Stimulated activated CD8-positive, alpha-beta memory T cell treated with anti-CD3 and anti-CD28 coated beads, Interleukin-15, amount 100 ng/mL, for 24 hours (primary cell): ENCODE results near the gene ANKRD9.
A peak's percentile ranks its signal among the peaks of the same experiment; 100 is the strongest.
"Not testable (repeated sequence)": the region's sequence is repeated elsewhere in the genome, so short reads cannot be mapped to it uniquely, and the experiment has no call there.

Experiments used
- DNase-seq: peaks from one replicate; pipeline ENCODE4 v3.0.0-alpha.2; 2020; ENCODE audit warnings: low read depth

The ANKRD9 gene, protein sequence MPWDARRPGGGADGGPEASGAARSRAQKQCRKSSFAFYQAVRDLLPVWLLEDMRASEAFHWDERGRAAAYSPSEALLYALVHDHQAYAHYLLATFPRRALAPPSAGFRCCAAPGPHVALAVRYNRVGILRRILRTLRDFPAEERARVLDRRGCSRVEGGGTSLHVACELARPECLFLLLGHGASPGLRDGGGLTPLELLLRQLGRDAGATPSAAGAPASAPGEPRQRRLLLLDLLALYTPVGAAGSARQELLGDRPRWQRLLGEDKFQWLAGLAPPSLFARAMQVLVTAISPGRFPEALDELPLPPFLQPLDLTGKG

DNA sequence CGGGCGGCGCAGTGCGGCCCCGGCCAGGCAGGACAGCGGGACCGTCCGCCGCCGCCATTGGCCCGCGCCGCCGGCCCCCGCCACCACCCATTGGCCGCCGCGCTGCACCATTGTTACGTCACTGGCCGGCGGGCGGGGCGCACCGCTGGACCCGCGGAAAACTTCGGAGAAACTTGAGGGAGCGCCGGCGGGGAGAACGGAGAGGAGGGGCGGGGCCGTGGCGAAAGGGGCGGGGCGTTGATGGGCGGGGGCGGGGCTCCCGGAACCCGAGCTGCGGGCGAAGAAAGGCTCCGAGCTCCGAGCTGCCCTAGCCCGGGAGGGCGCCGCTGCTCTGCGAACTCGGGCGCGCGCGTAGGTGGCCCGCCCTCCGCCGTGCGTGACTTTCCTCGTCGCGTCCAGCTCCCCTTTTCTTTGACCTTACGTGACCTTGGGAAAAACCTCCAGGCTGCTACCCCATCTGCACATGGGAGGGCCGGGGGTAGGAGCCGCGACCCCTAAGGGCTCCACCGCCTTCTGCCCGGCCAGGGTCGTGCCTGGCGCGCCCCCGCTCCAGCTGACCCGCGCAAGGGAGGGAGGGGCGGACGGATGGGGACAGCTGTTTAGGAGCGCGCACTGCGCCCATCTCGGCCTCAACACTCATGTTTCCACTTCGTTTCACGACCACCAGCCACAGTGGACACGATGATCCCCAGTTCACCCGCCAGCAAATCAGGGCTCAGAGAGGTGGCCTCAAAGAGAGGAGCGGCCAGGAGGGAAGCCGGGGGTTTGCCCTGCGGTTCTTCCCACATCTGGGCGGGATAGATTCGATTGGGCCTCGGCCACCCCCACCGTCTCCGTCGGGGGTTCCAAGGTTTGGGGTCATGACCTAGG, at the start of gene ANKRD9:
Gene ANKRD9 (minus strand): TSS at position 31 of the 870 bp plus-strand sequence. CDS start 1,887 bp downstream, outside the sequence.
- peak; percentile 82 for DNase-seq

- DNase-seq = no peak
Measured at GRCh38 chr14:102558556-102558955, 49.0 kb upstream of the ANKRD9 start.

DNA sequence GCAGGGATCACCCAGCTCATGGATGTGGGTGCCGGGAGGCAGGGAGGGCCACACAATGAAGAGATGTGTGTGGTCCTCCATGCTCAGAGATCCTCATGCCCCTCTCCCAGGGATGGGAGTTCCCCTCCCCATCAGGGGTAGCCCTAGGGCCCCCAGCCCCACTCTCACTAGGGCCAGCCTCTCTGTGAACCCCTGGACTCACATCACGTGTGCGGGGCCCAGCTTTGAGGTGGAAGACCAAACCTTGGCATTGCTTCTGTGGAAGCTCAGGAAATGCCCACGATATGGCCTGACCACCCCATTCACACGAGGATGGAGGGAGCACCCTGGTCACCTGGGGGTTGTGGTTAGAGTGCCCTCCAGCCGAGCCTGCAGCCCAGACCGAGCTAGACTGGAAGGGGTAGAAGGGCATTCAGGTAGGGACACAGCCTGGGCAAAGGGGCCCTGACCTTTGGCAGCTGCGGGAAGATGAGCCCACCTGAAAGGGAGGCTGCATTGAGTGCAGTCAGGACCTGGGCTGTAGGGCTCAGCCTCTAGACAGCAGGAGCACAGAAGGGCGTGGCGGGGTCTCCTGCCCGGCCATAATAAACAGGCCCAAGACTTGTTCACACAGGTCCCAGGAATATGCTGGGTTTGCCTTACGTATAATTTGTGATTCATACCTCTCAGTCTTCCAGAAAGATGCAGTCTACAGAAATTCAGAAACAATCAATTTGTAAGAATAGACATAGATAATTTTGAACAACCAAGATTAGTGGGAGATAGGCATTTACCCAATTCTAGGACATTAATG, 48.1 kb upstream of the ANKRD9 start:
- DNase-seq = no peak

DNA sequence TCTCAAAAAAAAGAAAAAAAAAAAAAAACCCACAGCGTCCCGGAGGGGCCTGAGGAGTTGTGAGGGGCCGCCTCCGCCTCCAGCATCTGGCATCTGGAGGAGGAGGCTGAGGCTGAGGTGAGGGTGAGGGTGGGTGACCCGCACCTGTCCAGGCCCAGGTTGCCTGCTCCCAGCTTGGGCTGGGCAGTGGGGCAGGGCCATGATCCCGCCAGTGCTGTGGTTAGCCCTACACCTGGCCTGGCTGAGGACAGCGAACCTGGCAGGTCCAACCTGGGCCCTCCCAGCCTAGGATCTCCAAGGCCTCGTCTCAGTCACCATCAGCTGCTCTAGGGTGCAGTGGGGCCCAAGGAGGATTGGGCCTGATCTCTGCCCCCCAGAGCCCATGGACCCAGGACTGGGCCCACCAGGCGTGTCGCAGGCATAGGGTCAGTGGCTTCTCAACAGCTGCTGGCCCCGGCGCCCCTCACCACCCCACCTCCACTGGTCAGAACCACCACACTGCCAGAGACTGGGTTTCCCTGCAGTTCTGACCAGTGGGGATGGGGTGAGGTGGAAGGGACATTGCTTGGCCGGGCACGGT, 46.6 kb upstream of the ANKRD9 start:
- DNase-seq = no peak

DNA sequence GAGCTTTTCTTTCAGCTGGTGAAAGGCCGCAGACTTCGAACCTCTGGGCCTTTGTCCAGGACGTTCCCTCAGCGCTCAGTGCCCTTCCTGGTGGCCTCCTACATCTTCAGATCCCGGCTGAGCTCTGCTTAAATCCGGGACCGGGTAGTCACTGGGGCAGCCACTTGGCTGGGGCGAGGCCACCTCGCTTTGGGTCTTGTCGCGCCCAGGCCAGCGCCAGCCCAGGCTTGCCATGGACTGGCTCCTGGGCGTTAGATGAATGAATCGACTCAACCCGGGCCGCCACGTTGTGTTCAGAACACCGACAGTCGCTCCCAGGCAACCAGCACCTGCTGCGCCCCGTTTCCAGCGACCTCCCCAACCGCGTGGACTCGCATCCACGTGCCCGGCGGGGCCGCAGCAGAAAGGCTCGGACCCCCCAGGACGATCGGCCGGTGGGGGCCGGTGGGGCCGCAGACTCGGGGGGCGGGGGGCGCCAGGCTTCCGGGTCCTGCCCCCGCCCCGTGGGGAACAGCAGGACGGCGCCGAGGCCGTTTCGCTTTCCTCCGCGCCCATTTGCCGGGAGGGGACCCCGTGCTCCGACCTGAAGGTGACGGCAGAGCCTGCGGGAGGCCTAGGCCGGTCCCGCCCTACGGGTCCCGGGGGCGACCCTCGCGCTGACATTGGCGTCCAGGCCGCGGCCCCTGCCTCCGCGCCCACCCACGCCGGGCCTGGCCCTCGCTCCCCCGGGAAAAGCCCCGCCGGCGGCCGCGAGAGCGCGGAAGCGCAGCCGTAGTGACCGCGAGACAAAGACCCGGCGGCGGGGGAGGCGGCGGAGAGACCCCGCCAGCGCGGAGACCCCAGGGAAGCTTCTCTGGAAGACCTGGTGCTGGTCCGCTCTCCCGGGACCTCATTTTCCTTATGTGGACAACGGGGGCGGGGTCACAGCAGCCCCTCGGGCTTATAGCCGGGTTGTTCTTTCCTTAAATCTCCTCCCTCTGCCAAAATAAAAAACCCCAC, 45.5 kb upstream of the ANKRD9 start:
- DNase-seq = no peak

DNA sequence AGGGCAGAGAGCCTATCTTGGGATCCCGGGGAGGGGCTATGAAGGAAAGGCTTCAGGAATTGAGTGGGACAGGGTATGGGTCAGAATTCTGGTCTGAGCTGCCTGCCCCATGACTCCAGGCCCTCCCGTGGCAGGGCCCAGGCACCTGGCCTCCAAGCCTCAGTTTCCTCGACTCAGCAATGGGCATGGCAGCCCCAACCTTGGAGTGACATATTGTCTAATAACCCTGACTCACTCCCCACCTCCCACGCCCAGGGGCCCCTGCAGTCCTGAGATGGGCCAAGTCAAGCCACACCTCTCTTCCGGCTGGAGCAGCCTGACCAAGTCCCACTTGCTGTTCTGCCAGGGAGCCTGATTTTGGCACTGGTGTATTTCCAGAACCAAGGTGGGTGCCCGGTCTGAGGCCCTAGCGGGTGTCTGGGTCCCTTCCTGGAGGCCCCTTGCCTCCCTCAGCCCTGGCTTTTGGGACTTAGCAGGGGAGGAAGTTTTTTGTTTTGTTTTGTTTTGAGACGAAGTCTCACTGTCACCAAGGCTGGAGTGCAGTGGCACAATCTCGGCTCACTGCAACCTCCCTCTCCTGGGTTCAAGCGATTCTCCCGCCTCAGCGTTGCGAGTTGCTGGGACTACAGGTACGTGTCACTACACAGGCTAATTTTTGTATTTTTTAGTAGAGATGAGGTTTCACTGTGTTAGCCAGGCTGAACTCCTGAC, 42.6 kb upstream of the ANKRD9 start:
- no peak for DNase-seq

- DNase-seq = not testable (repeated sequence)
Measured at GRCh38 chr14:102550927-102551401, 41.4 kb upstream of the ANKRD9 start.

DNA sequence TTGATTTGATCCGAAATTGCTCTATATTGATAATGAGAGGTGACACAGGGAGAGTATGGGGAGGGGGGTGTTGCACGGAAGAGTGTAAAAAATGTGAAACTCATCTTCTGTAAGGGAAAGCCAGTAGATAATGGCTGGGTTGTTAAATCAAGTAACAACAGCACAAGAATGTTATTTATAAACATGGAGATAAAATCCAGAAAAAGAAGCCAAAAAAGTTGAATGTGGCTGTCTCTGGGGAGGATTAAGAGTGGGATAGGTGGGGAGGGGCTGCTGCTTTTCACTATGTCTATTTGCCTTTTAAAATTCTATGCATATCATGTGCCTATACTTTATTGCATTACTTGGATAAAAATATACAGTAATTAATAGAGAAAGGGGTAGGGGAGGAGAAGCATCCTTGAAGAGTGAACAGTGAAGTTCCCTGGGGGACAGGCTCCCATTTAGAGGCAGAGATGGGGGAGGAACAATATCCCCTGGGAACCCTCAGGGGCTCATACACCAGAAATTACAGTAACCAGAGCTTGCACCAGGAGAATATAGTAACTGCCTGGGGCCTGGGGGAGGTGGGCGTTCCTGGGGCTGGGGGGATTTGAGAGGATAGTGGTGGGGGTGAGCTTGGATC, 39.2 kb upstream of the ANKRD9 start:
- DNase-seq = no peak

DNA sequence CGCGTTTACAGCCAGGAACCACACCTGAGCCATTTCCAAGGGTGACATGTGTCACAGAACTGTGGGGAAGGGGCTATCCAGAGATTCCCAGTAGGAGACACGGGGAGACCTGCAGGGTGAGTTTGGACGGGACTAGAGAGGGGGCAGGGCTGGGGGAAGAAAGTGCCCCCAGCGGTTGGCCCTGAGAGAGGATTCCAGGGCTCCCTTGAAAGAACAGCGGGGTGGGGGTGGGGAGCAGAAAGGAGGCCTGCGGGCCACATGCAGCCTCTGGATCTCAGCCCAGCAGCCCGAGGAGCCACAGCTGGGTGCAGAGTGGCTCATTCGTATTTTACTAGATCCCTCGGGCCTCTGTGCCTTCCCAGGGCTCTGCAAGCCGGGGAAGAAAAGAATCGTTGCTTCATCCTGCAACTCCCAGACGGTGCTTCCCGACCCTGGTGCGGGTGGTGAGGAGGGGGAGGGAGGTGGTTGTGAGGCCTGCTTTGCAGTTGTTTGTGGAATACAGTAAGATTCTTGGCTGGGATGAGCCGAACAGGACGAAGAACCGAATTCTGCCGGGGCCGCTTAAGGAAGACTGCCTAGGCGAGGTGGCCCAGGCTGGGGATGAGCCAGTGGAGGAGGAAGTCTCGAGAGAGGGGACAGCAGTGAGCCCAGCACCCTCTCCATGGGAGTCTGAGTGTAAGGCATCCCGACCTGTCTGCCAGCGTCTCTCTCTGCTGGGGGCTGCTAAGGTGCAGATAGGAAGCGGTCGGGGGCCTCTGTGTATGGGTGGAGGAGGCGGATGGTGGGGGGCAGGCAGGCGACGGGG, 36.1 kb upstream of the ANKRD9 start:
- DNase-seq = no peak

- no peak for DNase-seq
Measured at GRCh38 chr14:102544747-102545460, 35.3 kb upstream of the ANKRD9 start.

DNA sequence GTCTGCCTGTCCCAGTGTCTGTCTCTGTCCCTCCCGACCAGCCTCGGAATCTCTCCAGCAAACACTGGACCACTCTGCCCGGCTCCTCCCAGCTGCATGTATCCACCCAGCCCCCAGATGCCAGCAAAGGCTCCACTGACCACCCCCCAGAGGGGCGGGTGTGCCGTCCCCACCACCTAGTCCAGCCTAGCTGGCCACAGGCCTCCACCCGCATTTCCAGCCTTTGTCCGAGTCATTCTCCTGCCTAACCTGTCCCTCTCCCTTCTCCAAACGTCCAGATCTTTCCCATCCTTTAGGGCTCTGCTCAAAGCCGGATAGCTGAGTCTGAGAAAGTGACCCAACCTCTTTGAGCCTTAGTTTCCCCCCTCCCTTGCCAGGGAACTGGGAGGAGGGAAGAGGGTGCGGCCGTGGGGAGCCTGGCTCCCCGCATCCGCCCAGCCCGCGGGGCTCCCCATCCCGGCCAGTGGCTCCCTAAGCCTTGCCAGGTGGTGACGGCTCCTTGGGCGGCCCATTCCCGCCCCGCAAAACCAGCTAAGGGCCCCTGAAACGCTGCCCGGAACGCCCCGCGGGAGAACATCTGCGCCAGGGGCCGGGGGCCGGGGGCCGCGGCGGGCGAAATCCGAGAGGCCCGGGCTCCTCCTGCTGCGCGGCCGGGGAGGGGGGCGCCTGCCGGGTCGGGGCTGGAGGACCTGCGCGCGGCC, 34.6 kb upstream of the ANKRD9 start:
- DNase-seq = no peak

GRCh38 chr14:102541771-102542170, 32.2 kb upstream of the ANKRD9 start:
- DNase-seq = no peak

- DNase-seq = not testable (repeated sequence)
Measured at GRCh38 chr14:102541029-102541491, 31.5 kb upstream of the ANKRD9 start.

GRCh38 chr14:102540315-102541028, 30.9 kb upstream of the ANKRD9 start:
- DNase-seq = no peak

GRCh38 chr14:102539544-102540314, 30.2 kb upstream of the ANKRD9 start:
- DNase-seq = no peak
